HCT116 (cell line): ENCODE results near the gene ACP4. TPM values are rescaled to one million over a fixed set of nuclear protein-coding genes. Genes with fewer than 3 reads are reported as not detected.

Experiments
- ATAC-seq: fragments of 200-7000 bp; cut with Tn5 transposase; 2 replicates; pipeline ENCODE4 v1.9.1; 2020; ENCODE audit warnings: mild to moderate bottlenecking, moderate library complexity
- BruUV-seq: library from RNA; stranded (reverse); fragments of 400-500 nt; replicated peaks from 2 replicates; lab custom pipeline; 2021; lab: Mats Ljungman, UMichigan
- CTCF ChIA-PET: fragments of 300-600 bp; sonication (Branson Sonifier 250); formaldehyde crosslinking; loops from one replicate; lab custom pipeline; 2021; ENCODE audit warnings: antibody characterized with exemption; lab: Charles Lee
- POLR2A ChIA-PET: fragments of 300-600, 350-600 bp; sonication (Branson Sonifier 250); formaldehyde crosslinking; loops from one replicate; lab custom pipeline; 2021; ENCODE audit warnings: antibody characterized with exemption; lab: Charles Lee
- RAD21 ChIA-PET, 2 experiments: fragments of 300-600 bp; sonication (Branson Sonifier 250); formaldehyde crosslinking; loops; one replicate each; lab custom pipeline; 2023; ENCODE audit warnings: low total read pairs in 2 of 2; ENCODE audit not compliant: uncharacterized antibody in 2 of 2, unreplicated experiment in 2 of 2, low non-redundant PET in 1 of 2; lab: Charles Lee
- DNase-seq: peaks from one replicate; pipeline ENCODE4 v3.0.0-alpha.2; 2010; ENCODE audit warnings: low read depth, low spot score
- H2AFZ ChIP-seq: fragments of 200-600 bp; shearing (Covaris generic), sonication (generic); 2 replicates; pipeline ENCODE4 v1.6.1; 2017; ENCODE audit warnings: low read depth, mixed run types, mixed read lengths, antibody characterized with exemption, low read length; ENCODE audit not compliant: poor library complexity, severe bottlenecking
- H3K27ac ChIP-seq: 2 replicates; pipeline ENCODE4 v1.5.1; 2012; ENCODE audit warnings: low read depth, low read length
- H3K27me3 ChIP-seq: fragments of 200-600 bp; sonication (generic); 2 replicates; pipeline ENCODE4 v1.6.1; 2016; ENCODE audit warnings: mixed run types, low read length, mixed read lengths; ENCODE audit not compliant: insufficient read depth
- H3K36me3 ChIP-seq, 2 experiments: fragments of 200-500 bp in 1 of 2; fragments of 200-600 bp in 1 of 2; sonication (Bioruptor generic) in 1 of 2; sonication (generic) in 1 of 2; 2 replicates each; pipeline versions ENCODE4 v1.5.1 to v1.6.1; 2014 to 2016; ENCODE audit warnings: low read length in 2 of 2, inconsistent platforms in 1 of 2, mixed read lengths in 1 of 2, mixed run types in 1 of 2; ENCODE audit not compliant: insufficient read depth in 2 of 2, control insufficient read depth in 1 of 2
- H3K4me1 ChIP-seq, 2 experiments: fragments of 200-600 bp in 1 of 2; sonication (generic) in 1 of 2; 2 replicates each; pipeline versions ENCODE4 v1.5.1 to v1.6.1; 2012 to 2017; ENCODE audit warnings: low read length in 2 of 2, inconsistent platforms in 1 of 2, mild to moderate bottlenecking in 1 of 2, mixed read lengths in 1 of 2, mixed run types in 1 of 2, moderate library complexity in 1 of 2; ENCODE audit not compliant: insufficient read depth in 2 of 2, control insufficient read depth in 1 of 2
- H3K4me2 ChIP-seq: fragments of 200-600 bp; sonication (generic); 2 replicates; pipeline ENCODE4 v1.6.1; 2017; ENCODE audit warnings: mixed run types, low read length, mixed read lengths
- H3K4me3 ChIP-seq, 2 experiments: fragments of 200-600 bp in 1 of 2; sonication (generic) in 1 of 2; replicated peaks in 1 of 2; 2 replicates each; pipeline ENCODE4 v1.5.1; 2011 to 2016; ENCODE audit warnings: low read length in 2 of 2, control low read depth in 1 of 2, low read depth in 1 of 2, mild to moderate bottlenecking in 1 of 2, mixed read lengths in 1 of 2, mixed run types in 1 of 2
- H3K79me2 ChIP-seq: fragments of 200-600 bp; sonication (generic); 2 replicates; pipeline ENCODE4 v1.6.1; 2017; ENCODE audit warnings: mild to moderate bottlenecking, mixed run types, low read length, moderate library complexity, mixed read lengths; ENCODE audit not compliant: insufficient read depth
- H3K9ac ChIP-seq: fragments of 200-600 bp; sonication (generic); 2 replicates; pipeline ENCODE4 v1.6.1; 2016; ENCODE audit warnings: low read length, mixed read lengths
- H3K9me2 ChIP-seq: fragments of 200-600 bp; sonication (generic), shearing (Covaris generic); 2 replicates; pipeline ENCODE4 v1.6.1; 2017; ENCODE audit warnings: mixed run types, mild to moderate bottlenecking, moderate library complexity; ENCODE audit not compliant: insufficient read depth
- H3K9me3 ChIP-seq, 2 experiments: fragments of 200-500 bp in 1 of 2; fragments of 200-600 bp in 1 of 2; sonication (Bioruptor generic) in 1 of 2; sonication (generic) in 1 of 2; 2 replicates each; pipeline ENCODE4 v1.6.1; 2014 to 2017; ENCODE audit warnings: low read length in 2 of 2, mixed read lengths in 2 of 2, inconsistent platforms in 1 of 2, low read depth in 1 of 2, mild to moderate bottlenecking in 1 of 2, mixed run types in 1 of 2, moderate library complexity in 1 of 2; ENCODE audit not compliant: control insufficient read depth in 1 of 2, insufficient read depth in 1 of 2
- H4K20me1 ChIP-seq: fragments of 200-600 bp; sonication (generic), shearing (Covaris generic); 2 replicates; pipeline ENCODE4 v1.6.1; 2017; ENCODE audit warnings: mixed run types, mild to moderate bottlenecking, moderate library complexity; ENCODE audit not compliant: insufficient read depth
- ATF3 ChIP-seq: IDR thresholded peaks from 2 replicates; pipeline ENCODE4 v1.6.1; 2012
- CTCF ChIP-seq, 3 experiments: fragments of 200-600 bp in 1 of 3; sonication (generic) in 1 of 3; IDR thresholded peaks in 2 of 3; conservative IDR thresholded peaks in 1 of 3; 2 replicates each; pipeline ENCODE4 v1.5.1; 2012 to 2017; ENCODE audit warnings: low read depth in 2 of 3, low read length in 2 of 3, antibody characterized with exemption in 1 of 3, borderline replicate concordance in 1 of 3, control low read depth in 1 of 3, mild to moderate bottlenecking in 1 of 3, mixed read lengths in 1 of 3, mixed run types in 1 of 3, moderate library complexity in 1 of 3; ENCODE audit not compliant: insufficient read depth in 1 of 3
- FOSL1 ChIP-seq: IDR thresholded peaks from 2 replicates; pipeline ENCODE4 v1.6.1; 2012; ENCODE audit warnings: low read depth
- JUND ChIP-seq: IDR thresholded peaks from 2 replicates; pipeline ENCODE4 v1.6.1; 2012
- MAX ChIP-seq: IDR thresholded peaks from 2 replicates; pipeline ENCODE4 v1.6.1; 2012
- POLR2A ChIP-seq: IDR thresholded peaks from 2 replicates; pipeline ENCODE4 v1.7.0; 2011; ENCODE audit warnings: borderline replicate concordance; ENCODE audit not compliant: insufficient read depth, insufficient read length; ENCODE audit errors: extremely low read depth
- POLR2AphosphoS5 ChIP-seq: IDR thresholded peaks from 2 replicates; pipeline ENCODE4 v1.6.1; 2011; ENCODE audit warnings: mild to moderate bottlenecking, low read depth, low read length, moderate library complexity
- RAD21 ChIP-seq: IDR thresholded peaks from 2 replicates; pipeline ENCODE4 v1.6.1; 2012; ENCODE audit warnings: low read depth, mild to moderate bottlenecking
- REST ChIP-seq: IDR thresholded peaks from 2 replicates; pipeline ENCODE4 v1.6.1; 2012; ENCODE audit warnings: low read depth
- SIN3A ChIP-seq: IDR thresholded peaks from 2 replicates; pipeline ENCODE4 v1.6.1; 2012; ENCODE audit warnings: low read depth
- SP1 ChIP-seq: IDR thresholded peaks from 2 replicates; pipeline ENCODE4 v1.6.1; 2012; ENCODE audit warnings: low read depth
- TCF7L2 ChIP-seq: IDR thresholded peaks from 2 replicates; pipeline ENCODE4 v1.7.0; 2011; ENCODE audit warnings: borderline replicate concordance, inconsistent platforms; ENCODE audit not compliant: insufficient read depth, insufficient read length; ENCODE audit errors: extremely low read depth
- ZBTB33 ChIP-seq: IDR thresholded peaks from 2 replicates; pipeline ENCODE4 v1.6.1; 2011; ENCODE audit warnings: mild to moderate bottlenecking, low read length, moderate library complexity; ENCODE audit not compliant: insufficient replicate concordance; ENCODE audit errors: extremely low read depth
- intact Hi-C: fragments of 100-400 bp; cut with micrococcal nuclease; formaldehyde crosslinking; loops from 2 replicates; pipeline ENCODE4 v1.10.0; 2022
- total RNA-seq: library from RNA; stranded (reverse); gene quantifications from one replicate; pipeline ENCODE4 v1.2.1, GENCODE V29; 2021; ENCODE audit not compliant: unreplicated experiment

The ACP4 gene
- total RNA-seq, 1 experiment from 2014 or later, result not detected

GRCh38 chr19:50799547-50799851 is 9.3 kb downstream of the ACP4 start:
- BruUV-seq, result no TSS peak
- H3K27me3 ChIP-seq, result no peaks in the 10 kb centered on the region
- peaks cover 43 to 64% of the 10 kb centered on the region in 2 experiments for H3K36me3 ChIP-seq
- peaks cover 14 to 39% of the 10 kb centered on the region in 2 experiments for H3K4me1 ChIP-seq
- H2AFZ ChIP-seq, result no peak overlapping the region
- TF ChIP-seq SP1 (no peak), POLR2AphosphoS5 (0 out of 2 replicates have a peak, but pooled peaks have one; percentile 6), ATF3 (no peak), JUND (no peak)
- no peak for ATAC-seq
- RAD21 ChIA-PET, result no interaction called here
- no peak overlapping the region for H3K27ac ChIP-seq
- DNase-seq, result no peak
- H3K4me3 ChIP-seq, result no peak overlapping the region
- peaks cover 70% of the 10 kb centered on the region for H3K79me2 ChIP-seq
- no peaks in the 10 kb centered on the region for H3K9me2 ChIP-seq
- no peak overlapping the region for H3K4me2 ChIP-seq
- intact Hi-C loops, result no loop called here
- no peaks in the 10 kb centered on the region for H3K9me3 ChIP-seq
- no peak overlapping the region for H3K9ac ChIP-seq
- H4K20me1 ChIP-seq, result peaks cover 68% of the 10 kb centered on the region; the same call in 1 of the 2 replicates
- POLR2A ChIA-PET, result no interaction called here
- CTCF ChIA-PET, result no interaction called here

- no peaks in the 10 kb centered on the region for H3K9me3 ChIP-seq
- H3K36me3 ChIP-seq, result peaks cover 43 to 64% of the 10 kb centered on the region in 2 experiments
- DNase-seq, result no peak
- no peak overlapping the region for H3K4me2 ChIP-seq
- ChIA-PET POLR2A (no interaction called here), RAD21 (no interaction called here), CTCF (no interaction called here)
- intact Hi-C loops, result no loop called here
- no peak overlapping the region for H3K4me3 ChIP-seq
- no peak for ATAC-seq
- peaks cover 70% of the 10 kb centered on the region for H3K79me2 ChIP-seq
- H3K9me2 ChIP-seq, result no peaks in the 10 kb centered on the region
- peaks cover 66% of the 10 kb centered on the region; the same call in 1 of the 2 replicates for H4K20me1 ChIP-seq
- no peaks in the 10 kb centered on the region for H3K27me3 ChIP-seq
- H3K9ac ChIP-seq, result no peak overlapping the region
- no peak overlapping the region for H2AFZ ChIP-seq
- peaks cover 9 to 39% of the 10 kb centered on the region in 2 experiments for H3K4me1 ChIP-seq
- H3K27ac ChIP-seq, result no peak overlapping the region
- BruUV-seq, result TSS peak; percentile 4
- TF ChIP-seq FOSL1, result no peak
- no peak for TF ChIP-seq ZBTB33
- no peak for TF ChIP-seq RAD21
- no peak for TF ChIP-seq POLR2A
- TF ChIP-seq REST, result no peak
- TF ChIP-seq CTCF (IDR thresholded peaks at IDR 0.05 in 2 of 3, conservative IDR thresholded peaks at IDR 0.05 in 1 of 3; ENCODE audit: borderline replicate concordance in 1 of 3, insufficient read depth in 1 of 3, low read depth in 2 of 3, low read length in 2 of 3), result no peak
- TF ChIP-seq SIN3A, result no peak
- TF ChIP-seq TCF7L2, result no peak
- no peak for TF ChIP-seq MAX
Measured at GRCh38 chr19:50801107-50801506, 10.9 kb downstream of the ACP4 start.
